KMS-11 (cell line): ENCODE data around the gene PHACTR1.

Experiments
- H2AFZ ChIP-seq: fragments of 200-600 bp; sonication (generic); 2 replicates; pipeline ENCODE4 v1.6.1; 2016; ENCODE audit warnings: antibody characterized with exemption, mixed run types, low read depth
- H3K27ac ChIP-seq: fragments of 200-600 bp; sonication (generic); 2 replicates; pipeline ENCODE4 v1.6.1; 2016; ENCODE audit warnings: mild to moderate bottlenecking, mixed run types
- H3K27me3 ChIP-seq: fragments of 200-600 bp; sonication (generic); 2 replicates; pipeline ENCODE4 v1.6.1; 2017; ENCODE audit warnings: mild to moderate bottlenecking, low read depth, mixed run types, moderate library complexity; ENCODE audit not compliant: insufficient read depth
- H3K36me3 ChIP-seq: fragments of 200-600 bp; sonication (generic); 2 replicates; pipeline ENCODE4 v1.6.1; 2017; ENCODE audit warnings: mild to moderate bottlenecking, mixed run types; ENCODE audit not compliant: insufficient read depth
- H3K4me1 ChIP-seq: fragments of 200-600 bp; sonication (generic); 2 replicates; pipeline ENCODE4 v1.6.1; 2016; ENCODE audit warnings: mild to moderate bottlenecking, low read depth, mixed run types; ENCODE audit not compliant: poor library complexity, severe bottlenecking
- H3K4me2 ChIP-seq: fragments of 200-600 bp; sonication (generic); 2 replicates; pipeline ENCODE4 v1.7.0; 2016; ENCODE audit warnings: mild to moderate bottlenecking, mixed run types
- H3K4me3 ChIP-seq: fragments of 200-600 bp; sonication (generic); IDR thresholded peaks from 2 replicates; pipeline ENCODE4 v1.6.1; 2017; ENCODE audit warnings: low read depth, low read length, mixed read lengths; ENCODE audit not compliant: insufficient read depth
- H3K79me2 ChIP-seq: fragments of 200-600 bp; sonication (generic); 2 replicates; pipeline ENCODE4 v1.6.1; 2016; ENCODE audit warnings: low read depth, mixed run types; ENCODE audit not compliant: insufficient read depth
- H3K9ac ChIP-seq: fragments of 200-600 bp; sonication (generic); 2 replicates; pipeline ENCODE4 v1.6.1; 2016; ENCODE audit warnings: mild to moderate bottlenecking, mixed run types
- H4K20me1 ChIP-seq: fragments of 200-600 bp; sonication (generic); 2 replicates; pipeline ENCODE4 v1.6.1; 2016; ENCODE audit warnings: mild to moderate bottlenecking, mixed run types; ENCODE audit not compliant: insufficient read depth
- CTCF ChIP-seq: fragments of 200-600 bp; sonication (generic); conservative IDR thresholded peaks from 2 replicates; pipeline ENCODE4 v1.6.1; 2017; ENCODE audit warnings: low read depth, mild to moderate bottlenecking, antibody characterized with exemption, low read length, moderate library complexity, mixed read lengths

Gene PHACTR1

GRCh38 chr6:12802440-12802839, 85.9 kb downstream of the PHACTR1 start:
- H3K4me2 ChIP-seq = no peak overlapping the region
- no peak overlapping the region for H2AFZ ChIP-seq
- H3K4me1 ChIP-seq = no peaks in the 10 kb centered on the region
- H3K27ac ChIP-seq = no peak overlapping the region
- no peaks in the 10 kb centered on the region for H4K20me1 ChIP-seq
- no peaks in the 10 kb centered on the region for H3K36me3 ChIP-seq
- no peak for TF ChIP-seq CTCF
- H3K9ac ChIP-seq = no peak overlapping the region
- H3K4me3 ChIP-seq = no peak overlapping the region
- H3K79me2 ChIP-seq = no peaks in the 10 kb centered on the region
- no peaks in the 10 kb centered on the region for H3K27me3 ChIP-seq

GRCh38 chr6:12803486-12803885, 86.9 kb downstream of the PHACTR1 start:
- Histone ChIP-seq H4K20me1 (no peaks in the 10 kb centered on the region), H3K36me3 (no peaks in the 10 kb centered on the region), H3K27ac (no peak overlapping the region), H3K9ac (no peak overlapping the region), H3K79me2 (no peaks in the 10 kb centered on the region), H3K4me2 (no peak overlapping the region), H3K4me1 (no peaks in the 10 kb centered on the region), H2AFZ (no peak overlapping the region), H3K4me3 (no peak overlapping the region), H3K27me3 (no peaks in the 10 kb centered on the region)
- no peak for TF ChIP-seq CTCF

- Histone ChIP-seq H4K20me1 (no peaks in the 10 kb centered on the region), H3K36me3 (no peaks in the 10 kb centered on the region), H3K9ac (no peak overlapping the region), H3K4me1 (no peaks in the 10 kb centered on the region), H3K4me3 (no peak overlapping the region), H3K4me2 (no peak overlapping the region), H2AFZ (no peak overlapping the region), H3K79me2 (no peaks in the 10 kb centered on the region), H3K27me3 (no peaks in the 10 kb centered on the region), H3K27ac (no peak overlapping the region)
- TF ChIP-seq CTCF = no peak
Measured at GRCh38 chr6:12804952-12805645, 88.5 kb downstream of the PHACTR1 start.

- no peaks in the 10 kb centered on the region for H3K36me3 ChIP-seq
- H3K4me1 ChIP-seq = no peaks in the 10 kb centered on the region
- H3K27me3 ChIP-seq = no peaks in the 10 kb centered on the region
- H3K9ac ChIP-seq = no peak overlapping the region
- H3K4me2 ChIP-seq = no peak overlapping the region
- no peaks in the 10 kb centered on the region for H4K20me1 ChIP-seq
- H3K27ac ChIP-seq = no peak overlapping the region
- no peaks in the 10 kb centered on the region for H3K79me2 ChIP-seq
- no peak for TF ChIP-seq CTCF
- H2AFZ ChIP-seq = no peak overlapping the region
- no peak overlapping the region for H3K4me3 ChIP-seq
Measured at GRCh38 chr6:12806136-12806535, 89.6 kb downstream of the PHACTR1 start.
